ENCODE measurements around the gene ECSCR.

- TF ChIP-seq CTCF (IDR thresholded peaks at IDR 0.05) (no peak), POLR2A (IDR thresholded peaks at IDR 0.05) (no peak), POLR2AphosphoS5 (IDR thresholded peaks at IDR 0.05; ENCODE audit: insufficient read depth in 1 of 2, low read depth in 1 of 2) (no peak)
These were observed 59.9 kb downstream of the ECSCR start for GRCh38 chr5:139402561-139403158.

Data from vagina (tissue), 2 donors.